GM18868 (cell line): Measurements from ENCODE around the gene KRT39.

Experiments used
- ATAC-seq: cut with Tn5 transposase; IDR thresholded peaks from one replicate; pipeline ENCODE4 v1.9.1; 2021; ENCODE audit warnings: mild to moderate bottlenecking, moderate library complexity; ENCODE audit not compliant: unreplicated experiment

The KRT39 gene

GRCh38 chr17:40981115-40981514, 14.4 kb upstream of the KRT39 start:
- ATAC-seq = no peak

GRCh38 chr17:40980596-40980995, 13.8 kb upstream of the KRT39 start:
- no peak for ATAC-seq

GRCh38 chr17:40980117-40980516, 13.4 kb upstream of the KRT39 start:
- no peak for ATAC-seq

DNA sequence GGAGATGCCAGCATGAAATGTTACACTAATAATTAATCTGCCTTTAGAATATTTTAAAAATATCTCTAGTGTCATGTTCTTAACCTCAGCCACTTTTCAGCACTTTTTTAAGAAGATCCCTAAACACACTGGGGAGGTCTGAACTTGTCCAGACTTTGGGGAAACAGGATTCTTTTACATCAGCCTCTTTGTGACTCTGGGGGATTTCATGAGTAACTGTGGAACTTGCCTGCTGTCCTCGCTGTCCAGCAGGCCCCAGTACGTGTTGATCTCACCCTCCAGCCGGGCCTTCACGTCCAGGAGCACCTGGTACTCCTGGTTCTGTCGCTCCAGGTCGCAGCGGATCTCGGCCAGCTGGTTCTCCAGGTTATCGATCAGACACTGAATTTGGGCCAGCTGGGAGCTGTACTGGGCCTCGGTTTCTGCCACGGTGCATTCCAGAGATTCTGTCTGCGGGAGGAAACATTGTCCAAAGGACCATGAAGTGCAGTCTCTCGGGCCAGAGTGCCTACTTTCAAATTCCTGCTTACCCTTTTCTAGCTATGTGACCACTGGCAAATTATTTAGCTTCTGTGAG, 11.9 kb upstream of the KRT39 start:
- no peak for ATAC-seq

DNA sequence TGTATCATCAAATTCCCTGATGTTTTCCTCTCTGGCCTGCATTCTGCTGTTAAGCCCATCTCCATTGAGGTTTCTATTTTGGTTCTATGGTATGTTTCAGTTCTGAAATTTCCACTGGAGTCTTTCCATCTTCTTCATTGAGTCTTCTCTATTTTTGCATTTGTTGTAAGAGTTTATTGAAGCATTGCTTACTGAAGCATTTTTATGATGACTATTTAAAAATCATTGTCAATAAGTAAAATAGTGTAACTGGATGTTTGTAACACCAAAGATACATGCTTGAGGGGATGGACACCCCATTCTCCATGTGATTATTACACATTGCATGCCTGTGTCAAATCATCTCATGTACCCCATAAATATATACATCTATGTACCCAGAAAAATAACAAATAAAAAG, 8.8 kb upstream of the KRT39 start:
- ATAC-seq = no peak

GRCh38 chr17:40974366-40974765, 7.6 kb upstream of the KRT39 start:
- ATAC-seq = no peak

- ATAC-seq = no peak
Observed at GRCh38 chr17:40967582-40967981, 834 bp upstream of the KRT39 start.

DNA sequence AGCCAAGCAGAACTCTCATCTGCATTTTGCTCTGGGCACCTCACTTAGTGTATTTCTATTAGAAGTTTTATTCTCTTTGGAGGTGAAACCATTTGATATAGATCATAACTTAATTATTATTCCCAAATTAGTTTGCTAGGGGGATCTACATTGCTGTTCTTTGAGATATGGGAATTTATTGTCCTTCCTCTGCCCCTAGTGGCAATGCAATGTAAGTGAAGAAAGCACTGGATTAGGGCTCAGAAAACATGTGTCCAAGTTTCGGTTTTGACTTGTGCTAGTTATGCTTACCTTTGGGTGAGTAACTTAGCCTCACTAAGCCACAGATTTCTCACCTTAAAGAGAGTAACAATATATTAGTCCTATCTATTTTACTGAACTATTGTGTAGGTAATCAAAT, 2.9 kb downstream of the KRT39 start:
- no peak for ATAC-seq

GRCh38 chr17:40962059-40962561, 4.6 kb downstream of the KRT39 start:
- no peak for ATAC-seq

- no peak for ATAC-seq
Observed at GRCh38 chr17:40961591-40961990, 5.2 kb downstream of the KRT39 start.

GRCh38 chr17:40960144-40960543, 6.6 kb downstream of the KRT39 start:
- ATAC-seq = no peak

DNA sequence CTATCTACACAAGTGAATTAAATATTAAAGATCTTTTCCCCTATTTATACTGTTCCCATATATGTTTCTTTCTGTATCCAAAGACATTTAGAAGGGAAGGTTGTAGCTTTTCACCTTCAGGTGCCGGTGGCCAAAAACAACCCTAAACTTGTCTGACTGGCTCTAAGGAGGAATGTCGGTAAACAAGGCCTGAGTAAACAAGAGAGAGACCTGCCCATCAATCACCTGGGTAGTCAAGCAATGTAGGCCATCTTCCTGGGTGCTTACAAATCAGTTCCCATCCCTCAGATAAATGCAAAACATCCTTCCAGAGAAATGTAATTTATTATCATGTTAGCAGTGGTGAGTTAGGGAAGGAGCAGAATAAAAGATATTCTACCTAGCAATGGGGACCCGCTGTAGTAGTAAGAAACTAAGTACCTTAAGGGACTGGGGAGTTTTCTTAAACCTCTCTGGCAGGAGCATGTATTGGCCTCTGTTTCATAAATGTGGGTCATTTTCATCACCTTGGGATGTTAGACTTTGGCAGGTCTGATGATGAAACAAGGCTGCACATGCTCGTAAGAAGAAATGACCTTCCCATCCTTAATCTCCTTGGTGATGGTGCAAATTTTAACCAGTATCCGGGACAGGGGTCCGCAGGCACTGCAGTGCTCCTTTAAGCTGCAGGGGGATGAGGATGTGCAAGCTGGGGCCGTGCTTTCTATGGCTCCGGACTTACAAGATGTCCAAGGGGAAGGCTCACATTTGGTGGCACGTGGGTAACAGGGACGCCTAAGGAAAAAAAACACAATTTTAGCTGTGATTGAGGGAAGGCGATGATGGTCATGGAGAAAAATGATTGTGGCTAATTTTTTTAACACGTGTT, 8.4 kb downstream of the KRT39 start:
- no peak for ATAC-seq

- ATAC-seq = no peak
Observed at GRCh38 chr17:40956401-40957254, 10.1 kb downstream of the KRT39 start.

- ATAC-seq = no peak
Observed at GRCh38 chr17:40953881-40954280, 12.9 kb downstream of the KRT39 start.

- no peak for ATAC-seq
Observed at GRCh38 chr17:40952661-40953060, 14.1 kb downstream of the KRT39 start.

DNA sequence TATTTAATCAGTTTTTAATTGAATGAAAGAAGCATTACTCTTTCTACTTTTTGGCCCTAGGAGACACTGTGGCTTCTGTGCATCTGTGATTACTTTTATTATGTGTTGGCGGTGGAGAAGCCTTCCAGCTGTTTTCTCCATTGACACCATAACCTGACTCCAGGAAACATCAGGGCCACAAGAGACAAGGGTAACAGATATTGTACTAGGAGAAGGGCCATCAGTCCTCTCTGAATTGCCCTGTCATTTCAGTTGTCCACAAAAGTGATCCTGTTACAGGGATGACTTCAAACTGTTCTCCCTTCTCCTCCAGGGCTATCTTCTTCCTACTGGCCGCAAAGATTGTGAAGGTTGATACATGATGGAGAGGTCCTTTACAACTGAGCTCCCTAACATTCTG, 14.6 kb downstream of the KRT39 start:
- ATAC-seq = no peak

DNA sequence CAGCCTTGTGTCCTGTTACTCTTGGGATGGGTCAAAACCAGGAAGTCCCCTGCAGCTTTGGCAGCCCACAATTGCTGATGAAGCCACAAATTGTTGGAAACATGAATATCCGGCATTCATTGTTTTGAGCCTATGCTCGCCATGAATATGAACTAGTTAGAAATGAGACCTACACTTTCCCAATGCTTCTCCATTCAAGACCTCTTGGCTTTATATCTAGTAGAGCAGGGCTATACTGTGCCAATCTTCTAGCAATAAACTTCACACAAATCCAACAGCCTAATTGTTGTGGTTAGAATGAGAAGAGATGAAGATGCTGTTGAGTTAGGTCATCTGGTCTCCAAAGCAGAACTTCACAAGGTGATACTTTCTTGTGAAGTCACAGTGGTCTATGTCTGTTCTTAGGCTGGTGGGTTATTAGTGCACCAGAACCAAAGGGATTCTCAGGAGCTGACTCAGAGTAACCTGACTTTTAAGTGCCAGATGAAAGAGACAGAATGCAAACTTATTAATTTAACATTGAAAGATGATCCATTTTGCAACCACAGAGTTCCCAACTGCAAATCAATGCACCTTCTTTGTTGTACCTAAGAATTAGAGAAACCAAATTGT, 15.6 kb downstream of the KRT39 start:
- no peak for ATAC-seq

- ATAC-seq = no peak
Observed at GRCh38 chr17:40950176-40950575, 16.6 kb downstream of the KRT39 start.

- no peak for ATAC-seq
Observed at GRCh38 chr17:40949418-40949817, 17.3 kb downstream of the KRT39 start.

- no peak for ATAC-seq
Observed at GRCh38 chr17:40947929-40948328, 18.8 kb downstream of the KRT39 start.

GRCh38 chr17:40945414-40945813, 21.3 kb downstream of the KRT39 start:
- ATAC-seq = no peak
